Trophoblast cell (in vitro differentiated cells and primary cell): ENCODE results near the gene CLBA1.
A peak's percentile ranks its signal among the peaks of the same experiment; 100 is the strongest.

ENCODE experiments used
- DNase-seq, 2 donors: peaks; one replicate each; pipeline ENCODE4 v3.0.0-alpha.2; 2016
- H2AFZ ChIP-seq: 2 replicates; pipeline ENCODE4 v1.6.1; 2013; ENCODE audit warnings: low read length, moderate library complexity, mild to moderate bottlenecking; ENCODE audit not compliant: insufficient read depth, poor library complexity
- H2AK5ac ChIP-seq: 2 replicates; pipeline ENCODE4 v1.6.1; 2013; ENCODE audit warnings: mild to moderate bottlenecking, low read length
- H2BK120ac ChIP-seq: 2 replicates; pipeline ENCODE4 v1.6.1; 2013; ENCODE audit warnings: low read length, mild to moderate bottlenecking, moderate library complexity; ENCODE audit not compliant: insufficient read depth, poor library complexity
- H2BK12ac ChIP-seq: 2 replicates; pipeline ENCODE4 v1.6.1; 2013; ENCODE audit warnings: mild to moderate bottlenecking, low read length, moderate library complexity
- H2BK5ac ChIP-seq: 2 replicates; pipeline ENCODE4 v1.6.1; 2013; ENCODE audit warnings: low read length, low read depth, moderate library complexity, mild to moderate bottlenecking; ENCODE audit not compliant: poor library complexity
- H3K14ac ChIP-seq: 2 replicates; pipeline ENCODE4 v1.6.1; 2013; ENCODE audit warnings: mild to moderate bottlenecking, low read length
- H3K18ac ChIP-seq: 2 replicates; pipeline ENCODE4 v1.6.1; 2013; ENCODE audit warnings: mild to moderate bottlenecking, low read length
- H3K23ac ChIP-seq: 2 replicates; pipeline ENCODE4 v1.6.1; 2013; ENCODE audit warnings: low read length
- H3K27ac ChIP-seq: 2 replicates; pipeline ENCODE4 v1.5.1; 2013; ENCODE audit warnings: low read depth, mild to moderate bottlenecking, inconsistent platforms, low read length, moderate library complexity
- H3K27me3 ChIP-seq: 2 replicates; pipeline ENCODE4 v1.6.1; 2013; ENCODE audit warnings: inconsistent platforms, mild to moderate bottlenecking, low read length, moderate library complexity; ENCODE audit not compliant: insufficient read depth
- H3K36me3 ChIP-seq, 2 experiments: 1 replicate in 1 of 2; 2 replicates in 1 of 2; pipeline ENCODE4 v1.6.1; 2013; ENCODE audit warnings: low read length in 2 of 2, mild to moderate bottlenecking in 2 of 2, moderate library complexity in 1 of 2; ENCODE audit not compliant: insufficient read depth in 2 of 2, control insufficient read depth in 1 of 2
- H3K4ac ChIP-seq: 2 replicates; pipeline ENCODE4 v1.6.1; 2013; ENCODE audit warnings: low read depth, mild to moderate bottlenecking, low read length, moderate library complexity
- H3K4me1 ChIP-seq, 2 experiments: 1 replicate in 1 of 2; 2 replicates in 1 of 2; pipeline ENCODE4 v1.6.1; 2013; ENCODE audit warnings: low read length in 2 of 2, mild to moderate bottlenecking in 2 of 2, moderate library complexity in 1 of 2; ENCODE audit not compliant: insufficient read depth in 2 of 2, control insufficient read depth in 1 of 2
- H3K4me2 ChIP-seq: 2 replicates; pipeline ENCODE4 v1.6.1; 2013; ENCODE audit warnings: inconsistent platforms, mild to moderate bottlenecking, low read length, moderate library complexity
- H3K4me3 ChIP-seq: 2 replicates; pipeline ENCODE4 v1.5.1; 2013; ENCODE audit warnings: mild to moderate bottlenecking, low read depth, low read length, inconsistent platforms
- H3K79me1 ChIP-seq: one replicate; pipeline ENCODE4 v1.6.1; 2013; ENCODE audit warnings: low read length
- H3K79me2 ChIP-seq: 2 replicates; pipeline ENCODE4 v1.6.1; 2013; ENCODE audit warnings: low read length, mild to moderate bottlenecking; ENCODE audit not compliant: control insufficient read depth, insufficient read depth, poor library complexity
- H3K9ac ChIP-seq: 2 replicates; pipeline ENCODE4 v1.6.1; 2013; ENCODE audit warnings: mild to moderate bottlenecking, low read length
- H3K9me3 ChIP-seq: 2 replicates; pipeline ENCODE4 v1.6.1; 2013; ENCODE audit warnings: low read depth, mild to moderate bottlenecking, control low read depth, inconsistent platforms, low read length; ENCODE audit not compliant: insufficient read depth
- H4K12ac ChIP-seq: 2 replicates; pipeline ENCODE4 v1.6.1; 2013; ENCODE audit warnings: low read depth, mild to moderate bottlenecking, low read length, moderate library complexity
- H4K8ac ChIP-seq: 2 replicates; pipeline ENCODE4 v1.6.1; 2013; ENCODE audit warnings: low read depth, mild to moderate bottlenecking, low read length, moderate library complexity
- H4K91ac ChIP-seq: one replicate; pipeline ENCODE4 v1.6.1; 2013; ENCODE audit warnings: low read depth, mild to moderate bottlenecking, low read length, moderate library complexity
- WGBS: extraction: QIAGEN DNeasy Blood & Tissue Kit; methylation state at CpG from one replicate; pipeline ENCODE4 v1.1.7; 2013; ENCODE audit warnings: missing lambda C conversion rate; ENCODE audit not compliant: insufficient read length, insufficient coverage; ENCODE audit errors: extremely low coverage; 5-methylcytosine and 5-hydroxymethylcytosine counted together

CLBA1 gene

DNA sequence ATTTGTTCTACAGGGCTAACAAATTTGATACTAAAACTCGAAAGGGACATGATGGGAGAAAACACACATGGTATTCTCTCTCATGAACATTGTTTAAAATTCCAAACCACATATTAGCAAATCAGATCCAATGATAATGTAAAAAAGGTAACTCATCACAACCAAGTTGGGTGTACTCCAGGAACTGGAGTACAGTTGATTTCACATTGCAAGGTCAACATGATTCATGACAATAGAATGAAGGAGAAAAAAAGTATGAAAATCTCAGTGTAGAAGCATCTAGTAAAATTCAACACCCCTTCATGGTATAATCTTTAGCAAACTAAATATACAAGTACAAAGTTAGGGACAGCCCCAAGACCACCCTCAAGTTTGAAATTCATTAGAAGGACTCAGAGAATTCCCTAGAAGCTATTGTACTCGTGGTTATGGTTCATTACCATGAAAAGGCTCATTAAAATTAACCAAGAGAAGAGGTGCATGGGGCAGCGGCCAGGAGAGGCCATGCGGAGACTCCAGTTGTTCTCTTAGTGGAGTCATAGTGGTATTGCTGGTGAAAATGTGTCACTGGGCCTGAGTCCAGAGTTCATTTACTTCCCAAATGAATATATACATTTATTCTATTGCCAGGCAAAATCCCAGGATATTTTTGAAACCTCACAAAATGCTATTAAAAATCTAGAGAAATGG is 38.3 kb downstream of the CLBA1 start:
- H2BK12ac ChIP-seq: no peak overlapping the region
- no peaks in the 10 kb centered on the region for H3K36me3 ChIP-seq
- WGBS: no CpG with 5 or more reads among the region's 4 CpGs

DNA sequence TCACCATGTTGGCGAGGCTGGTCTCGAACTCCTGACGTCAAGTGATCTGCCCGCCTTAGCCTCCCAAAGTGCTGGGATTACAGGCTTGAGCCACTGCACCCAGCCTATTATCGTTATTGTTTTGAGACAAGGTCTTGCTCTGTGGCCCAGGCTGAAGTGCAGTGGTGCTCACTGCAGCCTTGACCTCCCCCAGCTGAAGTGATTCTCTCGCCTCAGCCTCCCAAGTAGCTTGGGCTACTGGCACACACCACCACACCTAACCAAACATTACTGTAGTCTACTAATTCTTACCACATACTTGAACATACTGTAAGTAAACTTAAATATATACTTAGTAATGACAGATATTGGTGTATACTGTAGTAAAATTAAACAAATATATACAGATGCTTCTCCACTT is 39.8 kb downstream of the CLBA1 start:
- WGBS: no CpG with 5 or more reads among the region's 6 CpGs
- no peak overlapping the region for H2BK12ac ChIP-seq
- no peak overlapping the region for H3K9ac ChIP-seq
- no peak overlapping the region for H3K27ac ChIP-seq
- no peak for DNase-seq
- H3K9me3 ChIP-seq: no peaks in the 10 kb centered on the region
- H3K79me2 ChIP-seq: peaks cover 6% of the 10 kb centered on the region
- peaks cover 10% of the 10 kb centered on the region for H3K79me1 ChIP-seq
- H3K4me2 ChIP-seq: no peak overlapping the region
- H4K8ac ChIP-seq: no peak overlapping the region
- peaks cover 2 to 4% of the 10 kb centered on the region in 2 experiments for H3K4me1 ChIP-seq
- H3K4ac ChIP-seq: no peak overlapping the region
- H2AFZ ChIP-seq: no peak overlapping the region
- no peak overlapping the region for H3K18ac ChIP-seq
- H2BK5ac ChIP-seq: no peak overlapping the region
- H3K14ac ChIP-seq: no peak overlapping the region
- no peak overlapping the region for H4K91ac ChIP-seq
- H2BK120ac ChIP-seq: no peak overlapping the region
- H3K27me3 ChIP-seq: no peaks in the 10 kb centered on the region
- no peak overlapping the region for H3K4me3 ChIP-seq
- H2AK5ac ChIP-seq: no peak overlapping the region
- no peaks in the 10 kb centered on the region for H3K36me3 ChIP-seq
- H3K23ac ChIP-seq: no peak overlapping the region
- H4K12ac ChIP-seq: no peak overlapping the region

More for the DNA sequence above, 38.3 kb downstream of the CLBA1 start:
- Histone ChIP-seq H3K4me2 (no peak overlapping the region), H4K91ac (no peak overlapping the region), H2AFZ (no peak overlapping the region), H3K23ac (no peak overlapping the region), H3K4me1 (peaks cover 8 to 13% of the 10 kb centered on the region in 2 experiments), H3K79me2 (peaks cover 19% of the 10 kb centered on the region), H3K4ac (no peak overlapping the region), H3K27me3 (no peaks in the 10 kb centered on the region), H3K27ac (no peak overlapping the region), H3K18ac (no peak overlapping the region), H3K9me3 (peaks cover 2% of the 10 kb centered on the region), H3K4me3 (no peak overlapping the region), H2BK120ac (no peak overlapping the region), H3K79me1 (peaks cover 13% of the 10 kb centered on the region), H3K9ac (no peak overlapping the region), H4K12ac (no peak overlapping the region), H2AK5ac (no peak overlapping the region), H2BK5ac (no peak overlapping the region), H3K14ac (no peak overlapping the region), H4K8ac (no peak overlapping the region)
- peak in 1 of 2 donors; percentile 7 for DNase-seq

DNA sequence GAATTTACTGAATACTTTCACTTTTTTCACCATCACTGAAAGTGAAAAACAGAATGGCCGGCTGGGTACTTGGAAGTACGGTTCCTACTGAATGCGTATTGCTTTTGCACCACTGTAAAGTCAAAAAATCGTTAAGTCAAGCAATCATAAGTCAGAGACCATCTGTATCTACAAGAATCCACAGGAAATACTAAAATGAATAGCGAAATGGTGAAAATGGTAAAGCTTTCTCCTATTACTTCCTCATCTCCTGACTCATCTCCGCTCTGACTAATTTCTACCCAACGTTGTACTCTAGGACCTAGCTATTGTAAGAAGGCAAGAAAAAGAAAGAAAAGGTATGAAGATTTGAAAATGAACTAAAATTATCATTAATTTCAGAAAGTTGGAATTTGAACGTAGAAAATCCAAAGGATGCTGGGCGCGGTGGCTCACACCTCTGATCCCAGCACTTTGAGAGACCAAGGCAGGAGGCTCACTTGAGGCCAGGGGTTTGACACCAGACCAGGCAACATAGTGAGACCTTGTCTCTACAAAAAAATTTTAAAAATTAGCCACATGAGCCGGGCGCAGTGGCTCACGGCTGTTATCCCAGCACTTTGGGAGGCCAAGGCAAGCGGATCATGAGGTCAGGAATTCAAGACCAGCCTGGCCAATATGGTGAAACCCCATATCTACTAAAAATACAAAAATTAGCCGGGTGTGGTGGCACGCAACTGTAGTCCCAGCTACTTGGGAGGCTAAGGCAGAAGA is 40.6 kb downstream of the CLBA1 start:
- no peak overlapping the region for H3K9ac ChIP-seq
- no peak overlapping the region for H3K14ac ChIP-seq
- no peak overlapping the region for H2BK5ac ChIP-seq
- no peak overlapping the region for H3K4me2 ChIP-seq
- peaks cover 5% of the 10 kb centered on the region for H3K79me1 ChIP-seq
- H4K8ac ChIP-seq: no peak overlapping the region
- peaks cover 1% of the 10 kb centered on the region for H3K9me3 ChIP-seq
- no peak overlapping the region for H3K4me3 ChIP-seq
- H3K27ac ChIP-seq: no peak overlapping the region
- H3K23ac ChIP-seq: no peak overlapping the region
- no peaks in the 10 kb centered on the region for H3K27me3 ChIP-seq
- H3K18ac ChIP-seq: no peak overlapping the region
- H2BK12ac ChIP-seq: no peak overlapping the region
- H2BK120ac ChIP-seq: no peak overlapping the region
- no peak overlapping the region for H2AK5ac ChIP-seq
- no peak overlapping the region for H2AFZ ChIP-seq
- no peaks in the 10 kb centered on the region for H3K36me3 ChIP-seq
- no peak overlapping the region for H3K4ac ChIP-seq
- WGBS: no CpG with 5 or more reads among the region's 16 CpGs
- peaks cover 2 to 4% of the 10 kb centered on the region in 2 experiments for H3K4me1 ChIP-seq
- peaks cover 2% of the 10 kb centered on the region for H3K79me2 ChIP-seq
- peak in 1 of 2 donors; percentile 61 for DNase-seq
- no peak overlapping the region for H4K12ac ChIP-seq
- H4K91ac ChIP-seq: no peak overlapping the region

DNA sequence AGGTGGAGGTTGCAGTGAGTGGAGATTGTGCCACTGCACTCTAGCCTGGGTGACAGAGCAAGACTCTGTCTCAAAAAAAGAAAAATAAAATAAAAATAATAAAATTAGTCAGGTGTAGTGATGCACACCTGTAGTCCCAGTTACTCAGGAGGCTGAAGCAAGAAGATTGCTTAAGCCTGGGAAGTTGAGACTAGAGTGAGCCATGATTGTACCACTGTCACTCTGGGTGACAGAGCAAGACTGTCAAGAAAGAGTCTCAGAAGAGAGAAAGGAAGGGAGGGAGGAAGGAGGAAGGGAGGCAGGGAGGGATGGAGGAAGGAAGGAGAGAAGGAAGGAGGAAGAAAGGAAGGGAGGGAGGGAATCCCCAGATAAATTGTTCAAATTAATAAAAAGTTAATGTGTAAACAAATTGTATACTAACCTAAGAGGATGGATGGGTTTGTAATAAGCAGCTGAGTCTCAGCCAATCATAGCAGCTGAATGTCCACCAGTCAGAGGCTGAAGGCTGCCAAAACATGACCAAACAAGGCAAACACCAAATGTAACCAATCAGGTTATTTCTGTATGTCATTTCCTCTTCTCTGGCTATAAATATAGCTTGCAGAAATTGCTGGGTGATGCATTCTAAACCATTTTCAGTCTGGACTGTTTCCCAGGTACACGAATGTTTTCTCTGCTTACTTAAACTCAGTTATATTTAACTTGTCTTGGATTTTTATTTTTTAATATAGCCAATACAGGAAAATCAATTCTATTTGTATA is 41.4 kb downstream of the CLBA1 start:
- no CpG with 5 or more reads among the region's 1 CpG for WGBS

More for the DNA sequence above, 41.4 kb downstream of the CLBA1 start:
- peaks cover 0 to 1% of the 10 kb centered on the region in 2 experiments for H3K4me1 ChIP-seq
- H4K91ac ChIP-seq: no peak overlapping the region
- H3K9me3 ChIP-seq: peaks cover 1% of the 10 kb centered on the region
- no peak overlapping the region for H3K23ac ChIP-seq
- no peaks in the 10 kb centered on the region for H3K79me1 ChIP-seq
- no peak overlapping the region for H2AK5ac ChIP-seq
- H3K4ac ChIP-seq: no peak overlapping the region
- H2BK120ac ChIP-seq: no peak overlapping the region
- H3K27ac ChIP-seq: no peak overlapping the region
- H3K4me3 ChIP-seq: no peak overlapping the region
- no peak overlapping the region for H3K9ac ChIP-seq
- H3K4me2 ChIP-seq: no peak overlapping the region
- H4K8ac ChIP-seq: no peak overlapping the region
- no peak overlapping the region for H2BK5ac ChIP-seq
- peak in 1 of 2 donors; percentile 53 for DNase-seq
- H3K36me3 ChIP-seq: no peaks in the 10 kb centered on the region
- H3K14ac ChIP-seq: no peak overlapping the region
- H4K12ac ChIP-seq: no peak overlapping the region
- no peaks in the 10 kb centered on the region for H3K79me2 ChIP-seq
- H2BK12ac ChIP-seq: no peak overlapping the region
- H2AFZ ChIP-seq: no peak overlapping the region
- H3K18ac ChIP-seq: no peak overlapping the region
- no peaks in the 10 kb centered on the region for H3K27me3 ChIP-seq
